ENCODE measurements around the gene CGNL1.

The CGNL1 gene

GRCh38 chr15:57438166-57438565 is 61.9 kb downstream of the CGNL1 start:
- H3K36me3 ChIP-seq (replicated peaks in 1 of 2; ENCODE audit: control insufficient read depth in 2 of 2, insufficient read depth in 2 of 2, low read length in 2 of 2), result peaks cover 0 to under 1% of the 10 kb centered on the region in 2 donors
- no CpG with 5 or more reads among the region's 6 CpGs for WGBS, 2 donors (ENCODE audit: extremely low coverage in 2 of 2, insufficient read length in 2 of 2, insufficient replicate concordance in 1 of 2)

DNA sequence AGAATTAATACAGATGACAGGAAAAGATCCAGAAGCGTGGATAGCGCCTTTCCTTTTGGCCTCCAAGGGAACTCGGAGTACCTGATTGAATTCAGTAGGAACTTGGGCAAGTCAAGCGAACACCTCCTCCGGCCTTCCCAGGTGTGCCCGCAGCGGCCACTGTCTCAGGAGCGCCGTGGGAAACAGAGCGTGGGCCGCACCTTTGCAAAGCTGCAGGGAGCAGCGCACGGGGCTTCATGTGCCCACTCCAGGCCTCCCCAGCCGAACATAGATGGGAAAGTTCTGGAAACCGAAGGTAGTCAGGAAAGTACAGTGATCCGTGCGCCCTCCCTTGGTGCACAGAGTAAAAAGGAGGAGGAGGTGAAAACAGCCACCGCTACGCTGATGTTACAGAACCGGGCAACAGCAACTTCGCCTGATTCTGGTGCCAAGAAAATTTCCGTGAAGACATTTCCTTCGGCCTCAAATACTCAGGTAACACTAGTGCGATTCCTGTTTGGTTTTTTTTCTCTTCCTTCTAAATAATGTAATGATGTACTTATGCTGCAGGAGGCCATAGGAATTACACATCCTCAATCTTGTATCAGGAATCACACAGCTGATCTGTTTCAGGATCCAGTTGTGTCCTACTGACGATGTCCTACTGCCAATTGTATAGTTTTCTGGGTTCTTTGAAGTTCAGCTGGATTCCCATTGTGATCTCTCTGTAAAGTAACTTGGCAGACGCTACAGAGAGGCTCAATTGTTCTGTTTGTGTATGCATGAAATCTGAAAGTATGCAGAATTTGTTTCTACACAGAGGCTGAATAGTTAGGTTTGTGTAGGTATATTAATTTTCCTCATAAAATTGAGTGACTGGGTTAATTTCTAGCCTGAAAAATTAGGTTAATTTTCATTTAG is 63.1 kb downstream of the CGNL1 start:
- H3K27me3 ChIP-seq (ENCODE audit: control insufficient read depth in 3 of 3, insufficient read depth in 3 of 3, low read depth in 1 of 3, low read length in 3 of 3), result no peaks in the 10 kb centered on the region
- H2BK15ac ChIP-seq (ENCODE audit: low read length), result no peak overlapping the region
- no peak overlapping the region for H3K4ac ChIP-seq (ENCODE audit: low read length)
- H3K18ac ChIP-seq (ENCODE audit: low read length), result no peak overlapping the region
- WGBS, 2 donors (ENCODE audit: extremely low coverage in 2 of 2, insufficient read length in 2 of 2, insufficient replicate concordance in 1 of 2), result no CpG with 5 or more reads among the region's 26 CpGs
- H2AFZ ChIP-seq (ENCODE audit: low read length), result no peak overlapping the region
- H3K4me2 ChIP-seq (ENCODE audit: insufficient read depth, low read length, poor library complexity, severe bottlenecking), result no peak overlapping the region
- no peak overlapping the region for H3K4me3 ChIP-seq (ENCODE audit: low read length in 2 of 2)
- no peak overlapping the region for H4K8ac ChIP-seq (ENCODE audit: low read depth, low read length)
- H3K36me3 ChIP-seq (replicated peaks in 1 of 2; ENCODE audit: control insufficient read depth in 2 of 2, insufficient read depth in 2 of 2, low read length in 2 of 2), result peaks cover 0 to 2% of the 10 kb centered on the region in 2 donors
- no peak for DNase-seq (ENCODE audit: low spot score)
- no peaks in the 10 kb centered on the region for H3K4me1 ChIP-seq (ENCODE audit: control insufficient read depth in 2 of 2, insufficient read depth in 1 of 2, low read depth in 1 of 2, low read length in 2 of 2)
- H3K9me3 ChIP-seq (replicated peaks in 1 of 2; ENCODE audit: control insufficient read depth in 2 of 2, insufficient read depth in 1 of 2, low read depth in 1 of 2, low read length in 2 of 2), result no peaks in the 10 kb centered on the region
- H4K91ac ChIP-seq (ENCODE audit: low read depth, low read length, poor library complexity), result no peak overlapping the region
- no peak overlapping the region for H3K27ac ChIP-seq (replicated peaks; ENCODE audit: low read length)
- H3K9ac ChIP-seq (ENCODE audit: low read depth, low read length, poor library complexity), result no peak overlapping the region
- no peak overlapping the region for H2AK5ac ChIP-seq (ENCODE audit: low read depth, low read length)
- no peak overlapping the region for H2BK120ac ChIP-seq (ENCODE audit: low read depth, low read length)
- no peak overlapping the region for H2BK5ac ChIP-seq (ENCODE audit: low read length)
- H3K14ac ChIP-seq (ENCODE audit: low read length), result no peak overlapping the region
- H3K23ac ChIP-seq (ENCODE audit: low read depth, low read length, poor library complexity), result no peak overlapping the region
- no peaks in the 10 kb centered on the region for H3K79me1 ChIP-seq (ENCODE audit: low read depth, low read length)
- no peak overlapping the region for H2BK12ac ChIP-seq (ENCODE audit: low read length)

More at GRCh38 chr15:57438166-57438565, 61.9 kb downstream of the CGNL1 start:
- Histone ChIP-seq H2AK5ac (ENCODE audit: low read depth, low read length) (no peak overlapping the region), H3K9me3 (replicated peaks in 1 of 2; ENCODE audit: control insufficient read depth in 2 of 2, insufficient read depth in 1 of 2, low read depth in 1 of 2, low read length in 2 of 2) (no peaks in the 10 kb centered on the region), H2BK15ac (ENCODE audit: low read length) (no peak overlapping the region), H4K8ac (ENCODE audit: low read depth, low read length) (no peak overlapping the region), H3K4me3 (ENCODE audit: low read length in 2 of 2) (no peak overlapping the region), H3K14ac (ENCODE audit: low read length) (no peak overlapping the region), H3K9ac (ENCODE audit: low read depth, low read length, poor library complexity) (no peak overlapping the region), H3K18ac (ENCODE audit: low read length) (no peak overlapping the region), H2BK12ac (ENCODE audit: low read length) (no peak overlapping the region), H3K23ac (ENCODE audit: low read depth, low read length, poor library complexity) (no peak overlapping the region), H2BK120ac (ENCODE audit: low read depth, low read length) (no peak overlapping the region), H3K4me2 (ENCODE audit: insufficient read depth, low read length, poor library complexity, severe bottlenecking) (no peak overlapping the region), H3K79me1 (ENCODE audit: low read depth, low read length) (no peaks in the 10 kb centered on the region), H3K4me1 (ENCODE audit: control insufficient read depth in 2 of 2, insufficient read depth in 1 of 2, low read depth in 1 of 2, low read length in 2 of 2) (no peaks in the 10 kb centered on the region), H3K27me3 (ENCODE audit: control insufficient read depth in 3 of 3, insufficient read depth in 3 of 3, low read depth in 1 of 3, low read length in 3 of 3) (no peaks in the 10 kb centered on the region), H2AFZ (ENCODE audit: low read length) (no peak overlapping the region), H3K4ac (ENCODE audit: low read length) (no peak overlapping the region), H4K91ac (ENCODE audit: low read depth, low read length, poor library complexity) (no peak overlapping the region), H3K27ac (replicated peaks; ENCODE audit: low read length) (no peak overlapping the region), H2BK5ac (ENCODE audit: low read length) (no peak overlapping the region)
- no peak for DNase-seq (ENCODE audit: low spot score)

DNA sequence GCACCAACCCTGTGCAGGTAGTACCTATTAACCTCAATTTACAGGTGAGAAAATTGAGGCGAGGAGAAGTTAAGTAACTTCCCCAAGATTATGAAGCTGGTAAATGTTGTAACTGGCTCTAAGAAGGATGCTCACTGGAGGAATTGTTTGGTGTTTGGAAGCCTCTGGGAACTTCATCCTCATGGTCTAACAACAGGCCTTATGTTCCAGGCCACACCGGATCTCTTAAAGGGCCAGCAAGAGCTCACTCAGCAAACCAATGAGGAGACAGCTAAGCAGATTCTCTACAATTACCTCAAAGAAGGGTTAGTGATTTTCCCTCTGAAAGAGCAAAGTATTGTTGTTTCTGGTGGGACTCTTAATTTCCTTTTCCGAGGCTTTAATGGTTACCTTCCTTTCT is 63.9 kb downstream of the CGNL1 start:
- Histone ChIP-seq H3K27me3 (ENCODE audit: control insufficient read depth in 3 of 3, insufficient read depth in 3 of 3, low read depth in 1 of 3, low read length in 3 of 3) (no peaks in the 10 kb centered on the region), H4K91ac (ENCODE audit: low read depth, low read length, poor library complexity) (no peak overlapping the region), H3K9me3 (replicated peaks in 1 of 2; ENCODE audit: control insufficient read depth in 2 of 2, insufficient read depth in 1 of 2, low read depth in 1 of 2, low read length in 2 of 2) (no peaks in the 10 kb centered on the region), H3K4ac (ENCODE audit: low read length) (no peak overlapping the region), H3K36me3 (replicated peaks in 1 of 2; ENCODE audit: control insufficient read depth in 2 of 2, insufficient read depth in 2 of 2, low read length in 2 of 2) (peaks cover 0 to 2% of the 10 kb centered on the region in 2 donors), H2BK120ac (ENCODE audit: low read depth, low read length) (no peak overlapping the region), H2BK15ac (ENCODE audit: low read length) (no peak overlapping the region), H3K4me2 (ENCODE audit: insufficient read depth, low read length, poor library complexity, severe bottlenecking) (no peak overlapping the region), H3K4me3 (ENCODE audit: low read length in 2 of 2) (no peak overlapping the region), H3K18ac (ENCODE audit: low read length) (no peak overlapping the region), H4K8ac (ENCODE audit: low read depth, low read length) (no peak overlapping the region), H3K14ac (ENCODE audit: low read length) (no peak overlapping the region), H3K23ac (ENCODE audit: low read depth, low read length, poor library complexity) (no peak overlapping the region), H3K79me1 (ENCODE audit: low read depth, low read length) (no peaks in the 10 kb centered on the region), H2BK12ac (ENCODE audit: low read length) (no peak overlapping the region), H2AK5ac (ENCODE audit: low read depth, low read length) (no peak overlapping the region), H3K4me1 (ENCODE audit: control insufficient read depth in 2 of 2, insufficient read depth in 1 of 2, low read depth in 1 of 2, low read length in 2 of 2) (no peaks in the 10 kb centered on the region), H3K9ac (ENCODE audit: low read depth, low read length, poor library complexity) (no peak overlapping the region), H2AFZ (ENCODE audit: low read length) (no peak overlapping the region), H3K27ac (replicated peaks; ENCODE audit: low read length) (no peak overlapping the region), H2BK5ac (ENCODE audit: low read length) (no peak overlapping the region)
- no CpG with 5 or more reads among the region's 3 CpGs for WGBS, 2 donors (ENCODE audit: extremely low coverage in 2 of 2, insufficient read length in 2 of 2, insufficient replicate concordance in 1 of 2)
- no peak for DNase-seq (ENCODE audit: low spot score)

DNA sequence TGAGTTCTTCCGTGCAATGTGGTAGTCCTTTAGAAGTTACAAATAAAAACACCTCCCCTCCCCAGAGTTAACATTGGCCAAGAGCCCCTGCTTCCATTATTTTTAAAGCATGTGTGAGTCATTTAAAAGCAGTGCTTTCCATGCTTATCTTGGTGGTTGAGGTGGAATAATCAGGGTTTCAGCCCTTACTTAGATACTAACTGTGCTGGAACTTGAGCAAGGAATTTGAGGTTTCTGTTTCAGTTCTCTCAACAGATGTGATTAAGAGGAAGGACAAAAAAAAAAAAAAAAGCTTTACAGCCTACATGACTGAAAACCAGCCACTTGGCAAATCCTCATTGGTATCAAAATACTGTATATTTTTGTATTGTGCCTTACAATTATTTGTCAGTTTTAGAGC is 64.5 kb downstream of the CGNL1 start:
- no peak overlapping the region for H3K18ac ChIP-seq (ENCODE audit: low read length)
- peaks cover 0 to 2% of the 10 kb centered on the region in 2 donors for H3K36me3 ChIP-seq (replicated peaks in 1 of 2; ENCODE audit: control insufficient read depth in 2 of 2, insufficient read depth in 2 of 2, low read length in 2 of 2)
- H3K27ac ChIP-seq (replicated peaks; ENCODE audit: low read length), result no peak overlapping the region
- H3K27me3 ChIP-seq (ENCODE audit: control insufficient read depth in 3 of 3, insufficient read depth in 3 of 3, low read depth in 1 of 3, low read length in 3 of 3), result no peaks in the 10 kb centered on the region
- no peak overlapping the region for H3K14ac ChIP-seq (ENCODE audit: low read length)
- H2BK15ac ChIP-seq (ENCODE audit: low read length), result no peak overlapping the region
- no peaks in the 10 kb centered on the region for H3K9me3 ChIP-seq (replicated peaks in 1 of 2; ENCODE audit: control insufficient read depth in 2 of 2, insufficient read depth in 1 of 2, low read depth in 1 of 2, low read length in 2 of 2)
- H3K4me2 ChIP-seq (ENCODE audit: insufficient read depth, low read length, poor library complexity, severe bottlenecking), result no peak overlapping the region
- no peak overlapping the region for H4K8ac ChIP-seq (ENCODE audit: low read depth, low read length)
- H4K91ac ChIP-seq (ENCODE audit: low read depth, low read length, poor library complexity), result no peak overlapping the region
- no peak overlapping the region for H2BK12ac ChIP-seq (ENCODE audit: low read length)
- no peak overlapping the region for H3K4me3 ChIP-seq (ENCODE audit: low read length in 2 of 2)
- no peak overlapping the region for H2BK120ac ChIP-seq (ENCODE audit: low read depth, low read length)
- no peak overlapping the region for H3K4ac ChIP-seq (ENCODE audit: low read length)
- no peaks in the 10 kb centered on the region for H3K4me1 ChIP-seq (ENCODE audit: control insufficient read depth in 2 of 2, insufficient read depth in 1 of 2, low read depth in 1 of 2, low read length in 2 of 2)
- H2AK5ac ChIP-seq (ENCODE audit: low read depth, low read length), result no peak overlapping the region
- no peaks in the 10 kb centered on the region for H3K79me1 ChIP-seq (ENCODE audit: low read depth, low read length)
- no peak for DNase-seq (ENCODE audit: low spot score)
- no peak overlapping the region for H2AFZ ChIP-seq (ENCODE audit: low read length)
- H3K23ac ChIP-seq (ENCODE audit: low read depth, low read length, poor library complexity), result no peak overlapping the region
- no peak overlapping the region for H3K9ac ChIP-seq (ENCODE audit: low read depth, low read length, poor library complexity)
- no peak overlapping the region for H2BK5ac ChIP-seq (ENCODE audit: low read length)
- WGBS, 2 donors (ENCODE audit: extremely low coverage in 2 of 2, insufficient read length in 2 of 2, insufficient replicate concordance in 1 of 2), result no CpG with 5 or more reads among the region's 1 CpG
